ENCODE results near the gene TNN.

DNA sequence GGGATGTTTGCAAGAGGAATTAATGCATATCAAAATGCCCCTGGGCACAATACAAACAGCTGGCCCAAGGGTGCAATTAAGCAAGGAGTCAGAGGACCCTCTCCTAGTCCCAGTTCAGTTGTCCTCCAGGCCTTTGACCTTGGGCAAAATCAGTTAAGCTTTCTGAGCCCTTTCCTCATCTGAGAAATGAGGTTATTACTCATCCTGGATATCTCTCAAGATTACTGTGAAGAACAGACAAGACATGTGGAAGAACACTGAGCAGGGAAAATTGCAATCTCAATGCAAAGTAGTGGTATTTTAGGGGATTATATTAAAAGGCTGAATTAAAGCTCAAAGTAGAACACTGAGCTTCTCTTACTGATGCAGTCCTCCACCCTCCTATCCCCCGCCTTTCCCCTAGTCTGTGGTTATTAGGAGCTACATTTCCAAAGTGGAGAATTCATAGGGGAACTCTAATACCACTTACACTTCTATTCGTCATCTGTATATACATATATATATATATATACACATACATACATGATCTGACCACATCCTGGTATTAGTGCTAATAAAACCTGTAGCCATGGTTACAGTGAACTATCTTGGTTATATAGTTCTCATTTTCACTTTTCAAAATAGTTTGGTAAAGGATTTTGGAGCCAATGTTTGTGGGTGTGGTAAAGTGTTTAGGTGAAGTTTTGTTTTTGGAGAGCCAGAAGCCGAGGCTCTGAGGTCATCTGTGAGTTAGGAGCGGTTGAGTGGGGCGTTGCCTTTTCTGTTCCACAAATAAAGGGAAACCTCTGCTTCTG lies 106.9 kb downstream of the TNN start:
- TF ChIP-seq, protein P1, sequence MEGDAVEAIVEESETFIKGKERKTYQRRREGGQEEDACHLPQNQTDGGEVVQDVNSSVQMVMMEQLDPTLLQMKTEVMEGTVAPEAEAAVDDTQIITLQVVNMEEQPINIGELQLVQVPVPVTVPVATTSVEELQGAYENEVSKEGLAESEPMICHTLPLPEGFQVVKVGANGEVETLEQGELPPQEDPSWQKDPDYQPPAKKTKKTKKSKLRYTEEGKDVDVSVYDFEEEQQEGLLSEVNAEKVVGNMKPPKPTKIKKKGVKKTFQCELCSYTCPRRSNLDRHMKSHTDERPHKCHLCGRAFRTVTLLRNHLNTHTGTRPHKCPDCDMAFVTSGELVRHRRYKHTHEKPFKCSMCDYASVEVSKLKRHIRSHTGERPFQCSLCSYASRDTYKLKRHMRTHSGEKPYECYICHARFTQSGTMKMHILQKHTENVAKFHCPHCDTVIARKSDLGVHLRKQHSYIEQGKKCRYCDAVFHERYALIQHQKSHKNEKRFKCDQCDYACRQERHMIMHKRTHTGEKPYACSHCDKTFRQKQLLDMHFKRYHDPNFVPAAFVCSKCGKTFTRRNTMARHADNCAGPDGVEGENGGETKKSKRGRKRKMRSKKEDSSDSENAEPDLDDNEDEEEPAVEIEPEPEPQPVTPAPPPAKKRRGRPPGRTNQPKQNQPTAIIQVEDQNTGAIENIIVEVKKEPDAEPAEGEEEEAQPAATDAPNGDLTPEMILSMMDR (IDR thresholded peaks at IDR 0.05): no peak
- TF ChIP-seq POLR2A (IDR thresholded peaks at IDR 0.05) (no peak), EP300 (IDR thresholded peaks at IDR 0.05) (no peak), POLR2AphosphoS5 (IDR thresholded peaks at IDR 0.05) (no peak)

Measured in stomach (tissue), 4 donors.